Measurements from ENCODE around the gene MAGI1. TPM values are rescaled to one million over a fixed set of nuclear protein-coding genes. Genes with fewer than 3 reads are reported as not detected.
A peak's percentile ranks its signal among the peaks of the same experiment; 100 is the strongest.

MAGI1 gene
- polyA plus RNA-seq, 1 experiment = 14.2 TPM

DNA sequence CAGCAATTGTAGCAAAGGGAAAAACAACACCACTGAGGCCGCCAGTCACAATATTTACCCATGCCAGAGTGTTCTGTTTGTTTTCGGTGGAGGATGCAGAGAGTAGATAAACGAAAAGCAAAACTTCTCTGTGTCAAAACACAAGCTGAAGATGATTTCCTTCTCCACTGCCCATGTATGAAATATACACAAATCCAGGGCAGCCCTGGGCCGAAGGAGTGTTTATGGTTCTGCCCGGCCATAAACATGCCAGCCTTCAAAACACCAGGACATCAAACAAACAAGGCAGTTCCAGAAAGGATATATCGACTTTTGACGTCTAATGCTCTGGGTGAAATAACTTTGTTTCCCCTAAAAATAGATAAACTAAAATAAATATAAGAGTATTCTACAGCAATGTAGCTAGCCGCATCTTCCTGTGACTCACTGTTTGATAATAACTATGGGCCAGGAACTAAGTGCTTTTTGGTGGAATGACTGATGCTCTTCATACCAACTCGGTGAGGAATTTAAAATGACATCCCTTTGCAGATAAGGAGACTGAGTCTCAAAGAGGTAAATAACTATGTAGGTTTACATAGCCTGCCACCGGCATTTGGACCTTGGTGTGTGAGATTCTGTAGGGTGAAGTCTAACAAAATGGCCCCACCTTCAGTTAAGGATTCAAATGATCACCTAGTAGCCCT, 82.8 kb downstream of the MAGI1 start:
- peak; percentile 23 for DNase-seq (ENCODE audit: low read depth, low spot score)
- CTCF ChIA-PET = no interaction called here
- POLR2A ChIA-PET = no interaction called here
- H3K9me3 ChIP-seq (ENCODE audit: control insufficient read depth, insufficient read depth, low read length) = no peaks in the 10 kb centered on the region
- H3K27ac ChIP-seq (ENCODE audit: low read depth, low read length) = peak overlapping the region; percentile 41
- TF ChIP-seq, protein P1, sequence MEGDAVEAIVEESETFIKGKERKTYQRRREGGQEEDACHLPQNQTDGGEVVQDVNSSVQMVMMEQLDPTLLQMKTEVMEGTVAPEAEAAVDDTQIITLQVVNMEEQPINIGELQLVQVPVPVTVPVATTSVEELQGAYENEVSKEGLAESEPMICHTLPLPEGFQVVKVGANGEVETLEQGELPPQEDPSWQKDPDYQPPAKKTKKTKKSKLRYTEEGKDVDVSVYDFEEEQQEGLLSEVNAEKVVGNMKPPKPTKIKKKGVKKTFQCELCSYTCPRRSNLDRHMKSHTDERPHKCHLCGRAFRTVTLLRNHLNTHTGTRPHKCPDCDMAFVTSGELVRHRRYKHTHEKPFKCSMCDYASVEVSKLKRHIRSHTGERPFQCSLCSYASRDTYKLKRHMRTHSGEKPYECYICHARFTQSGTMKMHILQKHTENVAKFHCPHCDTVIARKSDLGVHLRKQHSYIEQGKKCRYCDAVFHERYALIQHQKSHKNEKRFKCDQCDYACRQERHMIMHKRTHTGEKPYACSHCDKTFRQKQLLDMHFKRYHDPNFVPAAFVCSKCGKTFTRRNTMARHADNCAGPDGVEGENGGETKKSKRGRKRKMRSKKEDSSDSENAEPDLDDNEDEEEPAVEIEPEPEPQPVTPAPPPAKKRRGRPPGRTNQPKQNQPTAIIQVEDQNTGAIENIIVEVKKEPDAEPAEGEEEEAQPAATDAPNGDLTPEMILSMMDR (IDR thresholded peaks at IDR 0.05; ENCODE audit: low read depth, low read length) = no peak
- H3K27me3 ChIP-seq (ENCODE audit: control insufficient read depth, insufficient read depth, low read length) = no peaks in the 10 kb centered on the region
- H3K4me3 ChIP-seq (ENCODE audit: low read depth, low read length) = peak overlapping the region; percentile 31

DNA sequence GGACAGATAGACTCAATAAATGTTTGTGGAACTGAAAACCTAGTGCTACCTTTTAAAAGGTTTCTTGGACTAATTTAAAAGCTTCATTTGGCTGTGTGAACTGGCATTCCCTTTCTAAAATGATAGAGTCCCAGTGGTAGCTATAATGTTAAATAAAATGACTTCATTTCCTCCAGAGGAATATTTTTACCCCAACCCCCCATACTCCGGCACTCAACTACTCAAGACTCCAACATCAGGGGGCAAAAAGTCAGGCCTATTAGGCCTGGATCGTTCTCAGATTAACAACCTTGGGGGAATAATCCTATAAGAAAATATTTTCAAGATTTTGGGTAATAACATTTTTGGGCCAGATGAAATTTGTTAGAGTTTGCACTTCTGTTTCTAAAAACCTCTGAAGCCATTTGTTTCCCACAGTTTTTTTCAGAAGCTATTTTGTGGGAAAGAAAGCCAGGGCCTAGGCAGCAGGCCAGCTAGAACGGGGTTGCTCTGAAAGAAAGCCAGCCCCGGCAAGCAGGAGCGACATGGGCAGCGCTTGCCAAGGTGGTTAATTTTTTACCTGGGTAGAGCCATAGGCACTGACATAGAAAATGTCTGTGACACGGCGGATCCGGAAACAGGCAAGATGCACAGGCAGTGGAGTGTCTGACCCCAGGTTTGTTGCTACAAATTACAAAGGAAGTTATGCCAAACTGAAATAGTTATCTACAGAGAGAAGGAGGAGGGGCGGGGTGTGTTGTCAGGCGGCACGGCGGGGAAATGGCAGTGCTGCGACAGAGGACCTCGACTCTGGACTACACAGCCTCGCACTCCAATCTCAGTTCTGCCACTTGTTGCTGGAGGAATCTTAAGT, 84.6 kb downstream of the MAGI1 start:
- DNase-seq (ENCODE audit: low read depth, low spot score) = no peak
- Histone ChIP-seq H3K9me3 (ENCODE audit: control insufficient read depth, insufficient read depth, low read length) (no peaks in the 10 kb centered on the region), H3K4me3 (ENCODE audit: low read depth, low read length) (no peak overlapping the region), H3K27ac (ENCODE audit: low read depth, low read length) (no peak overlapping the region), H3K27me3 (ENCODE audit: control insufficient read depth, insufficient read depth, low read length) (no peaks in the 10 kb centered on the region)
- TF ChIP-seq, protein P1 (IDR thresholded peaks at IDR 0.05; ENCODE audit: low read depth, low read length) = no peak
- ChIA-PET POLR2A (no interaction called here), CTCF (interaction anchor here (0.6 kb wide), 1 partner anchor 42 kb away, joined by 5 read pairs; no protein-coding TSS in a partner anchor)

DNA sequence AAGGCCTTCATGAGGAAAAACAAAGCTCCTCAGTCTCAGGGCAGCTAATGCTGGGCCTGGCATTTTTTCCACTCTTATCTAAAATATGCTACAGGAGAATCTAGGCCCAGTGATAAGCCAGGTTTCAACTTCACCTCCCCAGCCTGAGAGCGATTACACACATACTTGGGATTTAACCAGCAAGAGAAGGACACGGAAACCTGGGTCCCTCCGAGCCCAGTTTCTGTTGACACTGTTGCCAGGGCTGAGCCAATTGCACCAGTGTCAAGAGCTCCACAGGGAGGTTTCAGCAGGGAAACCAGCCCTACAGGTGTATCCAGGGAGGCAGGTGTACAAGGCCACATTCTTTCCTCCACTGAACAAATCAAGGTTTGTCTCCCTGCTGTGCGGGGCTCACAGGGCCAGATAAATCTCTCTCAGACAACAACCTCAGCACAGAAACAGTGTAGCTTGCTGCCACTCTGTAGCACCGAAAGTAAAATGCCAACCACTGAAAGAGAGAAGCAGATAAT, 85.4 kb downstream of the MAGI1 start:
- Histone ChIP-seq H3K4me3 (ENCODE audit: low read depth, low read length) (no peak overlapping the region), H3K27ac (ENCODE audit: low read depth, low read length) (no peak overlapping the region), H3K27me3 (ENCODE audit: control insufficient read depth, insufficient read depth, low read length) (no peaks in the 10 kb centered on the region), H3K9me3 (ENCODE audit: control insufficient read depth, insufficient read depth, low read length) (no peaks in the 10 kb centered on the region)
- ChIA-PET POLR2A (no interaction called here), CTCF (interaction anchor here (0.6 kb wide), 1 partner anchor 42 kb away, joined by 5 read pairs; no protein-coding TSS in a partner anchor)
- TF ChIP-seq, protein P1 (IDR thresholded peaks at IDR 0.05; ENCODE audit: low read depth, low read length) = no peak
- DNase-seq (ENCODE audit: low read depth, low spot score) = no peak

- no peak overlapping the region for H3K27ac ChIP-seq (ENCODE audit: low read depth, low read length)
- no peaks in the 10 kb centered on the region for H3K27me3 ChIP-seq (ENCODE audit: control insufficient read depth, insufficient read depth, low read length)
- POLR2A ChIA-PET = no interaction called here
- TF ChIP-seq, protein P1 (IDR thresholded peaks at IDR 0.05; ENCODE audit: low read depth, low read length) = no peak
- H3K4me3 ChIP-seq (ENCODE audit: low read depth, low read length) = no peak overlapping the region
- DNase-seq (ENCODE audit: low read depth, low spot score) = no peak
- CTCF ChIA-PET = no interaction called here
- no peaks in the 10 kb centered on the region for H3K9me3 ChIP-seq (ENCODE audit: control insufficient read depth, insufficient read depth, low read length)
These were observed 85.9 kb downstream of the MAGI1 start for GRCh38 chr3:65952842-65953241.
